Heart right ventricle (tissue), 16 donors: ENCODE measurements around the gene PHACTR4. TPM values are rescaled to one million over a fixed set of nuclear protein-coding genes. Genes with fewer than 3 reads are reported as not detected.
A peak's percentile ranks its signal among the peaks of the same experiment; 100 is the strongest.

Experiments
- ATAC-seq, 8 donors: fragments of 200-7000 bp; cut with Tn5 transposase; one replicate each; pipeline ENCODE4 v1.9.1; 2020; ENCODE audit warnings: mild to moderate bottlenecking in 8 of 8, moderate library complexity in 8 of 8, moderate number of reproducible peaks in 1 of 8
- DNase-seq, 2 donors: peaks; one replicate each; pipeline ENCODE4 v3.0.0-alpha.2; 2020
- H3K27ac ChIP-seq, 10 donors: fragments of 200-600 bp; sonication (generic) in 2 of 10; one replicate each; pipeline versions ENCODE4 v1.5.0 to v1.8.0; 2020 to 2022; ENCODE audit warnings: mild to moderate bottlenecking in 3 of 10
- H3K27me3 ChIP-seq, 7 donors: fragments of 200-600 bp; one replicate each; pipeline ENCODE4 v1.8.0; 2021 to 2022; ENCODE audit warnings: mild to moderate bottlenecking in 2 of 7
- H3K36me3 ChIP-seq, 9 donors: fragments of 200-600 bp; sonication (generic) in 1 of 9; one replicate each; pipeline versions ENCODE4 v1.5.0 to v1.8.0; 2020 to 2022; ENCODE audit warnings: mild to moderate bottlenecking in 2 of 9
- H3K4me1 ChIP-seq, 9 donors: fragments of 200-600 bp; sonication (generic) in 1 of 9; one replicate each; pipeline versions ENCODE4 v1.5.0 to v1.8.0; 2020 to 2022; ENCODE audit warnings: mild to moderate bottlenecking in 4 of 9
- H3K4me3 ChIP-seq, 10 donors: fragments of 200-600 bp; sonication (generic) in 2 of 10; one replicate each; pipeline versions ENCODE4 v1.5.0 to v1.8.0; 2020 to 2022; ENCODE audit warnings: mild to moderate bottlenecking in 7 of 10, moderate library complexity in 2 of 10
- H3K9me3 ChIP-seq, 11 donors: fragments of 200-600 bp in 10 of 11; sonication (generic) in 2 of 11; one replicate each; pipeline versions ENCODE4 v1.5.0 to v1.8.0; 2013 to 2022; ENCODE audit warnings: mild to moderate bottlenecking in 2 of 11, control low read depth in 1 of 11, moderate library complexity in 1 of 11
- CTCF ChIP-seq, 9 donors: fragments of 200-600 bp; sonication (generic) in 2 of 9; IDR thresholded peaks; one replicate each; pipeline versions ENCODE4 v1.5.0 to v1.8.0; 2021 to 2022; ENCODE audit warnings: antibody characterized with exemption in 9 of 9, mild to moderate bottlenecking in 5 of 9, moderate library complexity in 1 of 9
- WGBS, 2 donors: extraction: QIAGEN DNeasy Blood & Tissue Kit; methylation state at CpG; one replicate each; pipeline ENCODE4 v1.1.7; 2013; ENCODE audit warnings: inconsistent platforms in 1 of 2; 5-methylcytosine and 5-hydroxymethylcytosine counted together
- intact Hi-C, 10 donors: fragments of 100-400 bp; cut with DNase I; formaldehyde crosslinking; loops; one replicate each; pipeline versions ENCODE4 v1.11.1 to v1.14.2; 2022
- polyA plus RNA-seq, 2 donors: library from polyadenylated mRNA; stranded (reverse); fragments of 200-250 nt; gene quantifications; one replicate each; pipeline ENCODE4 v1.2.3, GENCODE V29; 2013
- total RNA-seq, 10 donors: library from RNA; stranded (reverse); fragmentation: NEBNext Ultra II Directional in 3 of 10; extraction: Animal tissue kit (Norgen Biotek cat#: 25700) in 3 of 10; gene quantifications; one replicate each; pipeline versions ENCODE4 v1.2.1 to v1.2.4, GENCODE V29; 2021 to 2023
- donor health status: Arrhythmogenic right ventricular cardiomyopathy.
- donor health status: ischemic (EF 13 %, LVEDD 7.1; RV severe dilation, severe dysfunction).
- donor health status: healthy with polysubstance abuse.
- donor health status: DM: no; HTN: yes; CAD: no.
- donor health status: DM: no; HTN: no; CAD: no.
- donor health status: ischemic (EF 25% LVEDD 6.9; RV normal size, moderate dysfunction).
- donor health status: ischemic (EF 25% LVEDD 5.7; RV mildly dilated, moderate dysfunction).
- donor health status: healthy.
- donor health status: DM: yes; HTN: yes; CAD: no.
- donor health status: Ischemic cardiomyopathy.
- donor health status: ischemic (EF 35%, LVEDD 5.7; RV mildly dilated, moderate dysfunction).
- donor health status: nonischemic (EF 11% LVEDD 7.7; RV severe dilation, severe dysfunction).
- donor health status: DM: yes; HTN: yes; CAD: no.
- donor health status: PGD.
- donor health status: ischemic (EF 29% LVEDD 5.4; RV normal size, mild dysfunction).
- donor health status: nonischemic (EF 23%, LVEDD 6.1; RV moderate dilation, normal function).

The PHACTR4 gene
- total and polyA plus RNA-seq, 12 donors = 14.0 to 36.1 (median 18.5) TPM

GRCh38 chr1:28436211-28436769 is 66.8 kb downstream of the PHACTR4 start:
- TF ChIP-seq CTCF (IDR thresholded peaks at IDR 0.05) = no peak
- intact Hi-C loops = loop anchor here in 1 of 10 donors (5.0 kb wide), 1 partner anchor 71 kb away; the partner anchor contains the start of gene RCC1
- Histone ChIP-seq H3K4me1 (peaks cover 9 to 37% (median 29%) of the 10 kb centered on the region in 9 donors), H3K9me3 (no peaks in the 10 kb centered on the region), H3K4me3 (no peak overlapping the region), H3K36me3 (no peaks in the 10 kb centered on the region), H3K27ac (peak overlapping the region in 4 of 10 donors; percentile 44 to 84 (median 80)), H3K27me3 (no peaks in the 10 kb centered on the region)
- ATAC-seq = no peak
- DNase-seq = no peak
- 79 to 98% methylated on average over 2 of the region's 2 CpGs for WGBS, 2 donors

GRCh38 chr1:28437264-28437923 is 67.9 kb downstream of the PHACTR4 start:
- TF ChIP-seq CTCF (IDR thresholded peaks at IDR 0.05) = no peak
- Histone ChIP-seq H3K27me3 (no peaks in the 10 kb centered on the region), H3K27ac (peak overlapping the region; percentile 44 to 84 (median 78)), H3K9me3 (no peaks in the 10 kb centered on the region), H3K4me3 (peak overlapping the region in 8 of 10 donors; percentile 24 to 58 (median 44)), H3K4me1 (peaks cover 9 to 37% (median 29%) of the 10 kb centered on the region in 9 donors), H3K36me3 (no peaks in the 10 kb centered on the region)
- DNase-seq = no peak
- WGBS, 2 donors = 81 to 86% methylated on average over 3 of the region's 3 CpGs
- intact Hi-C loops = loop anchor here in 1 of 10 donors (5.0 kb wide), 1 partner anchor 70 kb away; the partner anchor contains the start of gene RCC1
- peak in 6 of 8 donors; percentile 27 to 53 (median 47) for ATAC-seq

GRCh38 chr1:28437924-28438699 is 68.6 kb downstream of the PHACTR4 start:
- 29 to 33% methylated on average over 10 of the region's 10 CpGs for WGBS, 2 donors
- peak; percentile 97 to 100 (median 98) for ATAC-seq

More at GRCh38 chr1:28437924-28438699, 68.6 kb downstream of the PHACTR4 start:
- peak; percentile 54 to 82 for DNase-seq
- TF ChIP-seq CTCF (IDR thresholded peaks at IDR 0.05) = no peak
- Histone ChIP-seq H3K4me1 (peaks cover 9 to 37% (median 29%) of the 10 kb centered on the region in 9 donors), H3K9me3 (no peaks in the 10 kb centered on the region), H3K36me3 (no peaks in the 10 kb centered on the region), H3K27ac (peak overlapping the region; percentile 44 to 84 (median 78)), H3K27me3 (no peaks in the 10 kb centered on the region), H3K4me3 (peak overlapping the region in 9 of 10 donors; percentile 15 to 58 (median 44))
- intact Hi-C loops = loop anchor here in 1 of 10 donors (5.0 kb wide), 1 partner anchor 69 kb away; the partner anchor contains the start of gene RCC1
